GM12891 (cell line): Measurements from ENCODE around the gene ZC3H12A.

Experiments
- PAX5 ChIP-seq: IDR thresholded peaks from 2 replicates; pipeline ENCODE4 v1.6.1; 2011; ENCODE audit warnings: low read length, moderate library complexity, mild to moderate bottlenecking; ENCODE audit not compliant: insufficient read depth, severe bottlenecking
- POLR2A ChIP-seq: IDR thresholded peaks from 2 replicates; pipeline ENCODE4 v1.6.1; 2011; ENCODE audit warnings: low read depth, low read length, control low read depth
- POLR2AphosphoS5 ChIP-seq: IDR thresholded peaks from 2 replicates; pipeline ENCODE4 v1.6.1; 2011; ENCODE audit warnings: low read depth, low read length, control low read depth
- POU2F2 ChIP-seq: IDR thresholded peaks from 2 replicates; pipeline ENCODE4 v1.6.1; 2011; ENCODE audit warnings: low read depth, mild to moderate bottlenecking, control low read depth, low read length, moderate library complexity
- TAF1 ChIP-seq: IDR thresholded peaks from 2 replicates; pipeline ENCODE4 v1.6.1; 2011; ENCODE audit warnings: low read depth, low read length, control low read depth

DNA sequence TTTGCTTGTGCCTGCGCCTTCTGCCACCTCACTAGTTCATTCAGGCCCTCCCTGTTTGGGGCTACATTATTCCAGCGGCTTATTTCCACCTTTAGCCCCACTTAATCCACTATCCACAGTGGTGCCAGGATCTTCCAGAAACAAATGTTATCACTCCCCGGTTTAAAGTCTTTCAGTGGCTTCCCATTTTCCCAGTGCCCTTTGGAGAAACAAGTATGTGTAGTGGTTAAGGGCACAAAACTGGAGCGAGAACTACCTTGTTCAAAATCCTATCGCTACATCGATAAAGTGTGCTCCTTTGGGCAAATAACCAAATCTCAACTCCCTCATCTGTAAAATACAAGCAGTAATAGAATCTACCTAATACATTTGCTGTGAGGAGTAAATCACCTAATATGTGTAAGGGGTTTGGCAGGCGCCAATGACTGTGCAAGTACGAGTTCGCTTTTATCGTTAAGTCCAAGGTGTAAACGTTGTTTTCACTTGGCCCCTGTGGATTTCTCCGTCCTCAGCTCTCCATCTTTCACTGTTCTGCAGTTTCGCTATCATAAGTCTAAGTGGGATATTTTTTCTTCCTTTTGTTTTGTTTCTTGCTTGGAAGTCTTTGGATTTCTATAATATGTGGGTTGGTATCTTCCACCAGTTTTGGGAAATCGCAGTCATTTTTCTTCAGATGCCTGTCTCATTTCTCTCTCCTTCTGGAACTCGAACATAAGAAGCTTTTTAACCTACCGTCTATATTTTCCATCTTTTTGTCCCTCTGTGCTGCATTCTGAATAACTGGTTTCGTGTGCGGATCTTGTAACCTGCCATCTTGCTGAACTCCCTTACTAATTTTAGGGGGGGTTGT, 41.0 kb downstream of the ZC3H12A start:
- TF ChIP-seq TAF1 (no peak), POLR2A (no peak), POLR2AphosphoS5 (no peak), POU2F2 (no peak), PAX5 (no peak)
